Measurements from ENCODE around the gene ZBTB20.

DNA sequence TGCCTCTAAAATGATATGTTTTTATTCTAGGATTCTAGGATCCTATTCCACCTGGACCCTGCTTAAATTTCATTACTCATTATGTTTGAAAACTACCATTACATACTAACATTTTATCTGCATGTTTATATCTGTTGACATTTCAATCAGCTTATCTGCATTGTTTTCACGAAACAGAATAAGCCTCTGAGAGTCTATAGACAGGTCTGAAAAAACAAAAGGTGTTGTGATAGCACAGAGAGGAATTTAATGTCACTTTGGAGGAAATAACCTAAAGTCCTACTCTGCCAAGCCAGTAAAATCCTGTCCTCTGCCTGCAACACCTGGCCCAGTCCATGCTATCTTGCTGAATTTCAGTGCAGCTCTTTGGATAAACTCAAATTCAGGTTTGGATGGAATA is 315.2 kb downstream of the ZBTB20 start:
- TF ChIP-seq, protein P1, sequence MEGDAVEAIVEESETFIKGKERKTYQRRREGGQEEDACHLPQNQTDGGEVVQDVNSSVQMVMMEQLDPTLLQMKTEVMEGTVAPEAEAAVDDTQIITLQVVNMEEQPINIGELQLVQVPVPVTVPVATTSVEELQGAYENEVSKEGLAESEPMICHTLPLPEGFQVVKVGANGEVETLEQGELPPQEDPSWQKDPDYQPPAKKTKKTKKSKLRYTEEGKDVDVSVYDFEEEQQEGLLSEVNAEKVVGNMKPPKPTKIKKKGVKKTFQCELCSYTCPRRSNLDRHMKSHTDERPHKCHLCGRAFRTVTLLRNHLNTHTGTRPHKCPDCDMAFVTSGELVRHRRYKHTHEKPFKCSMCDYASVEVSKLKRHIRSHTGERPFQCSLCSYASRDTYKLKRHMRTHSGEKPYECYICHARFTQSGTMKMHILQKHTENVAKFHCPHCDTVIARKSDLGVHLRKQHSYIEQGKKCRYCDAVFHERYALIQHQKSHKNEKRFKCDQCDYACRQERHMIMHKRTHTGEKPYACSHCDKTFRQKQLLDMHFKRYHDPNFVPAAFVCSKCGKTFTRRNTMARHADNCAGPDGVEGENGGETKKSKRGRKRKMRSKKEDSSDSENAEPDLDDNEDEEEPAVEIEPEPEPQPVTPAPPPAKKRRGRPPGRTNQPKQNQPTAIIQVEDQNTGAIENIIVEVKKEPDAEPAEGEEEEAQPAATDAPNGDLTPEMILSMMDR (IDR thresholded peaks at IDR 0.05), result no peak
- TF ChIP-seq POLR2AphosphoS5 (IDR thresholded peaks at IDR 0.05) (no peak), POLR2A (IDR thresholded peaks at IDR 0.05) (no peak)
